SIG-M5 (cell line): ENCODE data around the gene NBEAL1.
"Not testable (repeated sequence)": the region's sequence is repeated elsewhere in the genome, so short reads cannot be mapped to it uniquely, and the experiment has no call there.

Source experiments
- DNase-seq: peaks from one replicate; lab custom pipeline; 2025; lab: John Stamatoyannopoulos, UW

Gene NBEAL1

GRCh38 chr2:203014456-203015199 lies at the start of gene NBEAL1:
TSS of gene NBEAL1 (plus strand) at chr2:203014875. CDS start at chr2:203016385, 1,510 bp downstream.
- peak; percentile 85 for DNase-seq

GRCh38 chr2:202965810-202966460 lies 48.7 kb upstream of the NBEAL1 start:
- DNase-seq = no peak

GRCh38 chr2:202969404-202969803 lies 45.3 kb upstream of the NBEAL1 start:
- not testable (repeated sequence) for DNase-seq

GRCh38 chr2:202976809-202977208 lies 37.9 kb upstream of the NBEAL1 start:
- DNase-seq = no peak

- no peak for DNase-seq
Measured at GRCh38 chr2:202982779-202983491, 31.7 kb upstream of the NBEAL1 start.

- DNase-seq = no peak
Measured at GRCh38 chr2:202989749-202990148, 24.9 kb upstream of the NBEAL1 start.

- DNase-seq = no peak
Measured at GRCh38 chr2:202990501-202990900, 24.2 kb upstream of the NBEAL1 start.

GRCh38 chr2:202997113-202997512 lies 17.6 kb upstream of the NBEAL1 start:
- DNase-seq = peak; percentile 52

- no peak for DNase-seq
Measured at GRCh38 chr2:203002054-203002821, 12.4 kb upstream of the NBEAL1 start.

- no peak for DNase-seq
Measured at GRCh38 chr2:203003716-203004115, 11.0 kb upstream of the NBEAL1 start.

- no peak for DNase-seq
Measured at GRCh38 chr2:203016716-203017115, 2.0 kb downstream of the NBEAL1 start.

GRCh38 chr2:203018181-203018580 lies 3.5 kb downstream of the NBEAL1 start:
- DNase-seq = no peak

- no peak for DNase-seq
Measured at GRCh38 chr2:203019142-203019541, 4.5 kb downstream of the NBEAL1 start.

- DNase-seq = no peak
Measured at GRCh38 chr2:203021991-203022390, 7.3 kb downstream of the NBEAL1 start.

GRCh38 chr2:203022751-203023150 lies 8.1 kb downstream of the NBEAL1 start:
- DNase-seq = no peak

- no peak for DNase-seq
Measured at GRCh38 chr2:203025592-203025991, 10.9 kb downstream of the NBEAL1 start.

GRCh38 chr2:203030545-203030944 lies 15.9 kb downstream of the NBEAL1 start:
- DNase-seq = no peak

GRCh38 chr2:203030991-203031390 lies 16.3 kb downstream of the NBEAL1 start:
- DNase-seq = no peak

- no peak for DNase-seq
Measured at GRCh38 chr2:203033395-203033794, 18.7 kb downstream of the NBEAL1 start.

GRCh38 chr2:203035879-203036470 lies 21.3 kb downstream of the NBEAL1 start:
- no peak for DNase-seq

GRCh38 chr2:203037026-203037425 lies 22.4 kb downstream of the NBEAL1 start:
- DNase-seq = no peak

GRCh38 chr2:203038586-203038985 lies 23.9 kb downstream of the NBEAL1 start:
- DNase-seq = no peak
